BE2C (cell line): ENCODE results near the gene LRBA.
"Not testable (repeated sequence)": the region's sequence is repeated elsewhere in the genome, so short reads cannot be mapped to it uniquely, and the experiment has no call there.

Experiments
- DNase-seq: peaks from one replicate; pipeline ENCODE4 v3.0.0-alpha.2; 2020
- H3K27me3 ChIP-seq: fragments of 250-450 bp; sonication (Bioruptor Pico); 2 replicates; pipeline ENCODE4 v1.5.1; 2020; ENCODE audit warnings: mild to moderate bottlenecking
- H3K36me3 ChIP-seq: fragments of 250-450 bp; sonication (Bioruptor Pico); 2 replicates; pipeline ENCODE4 v1.5.1; 2020; ENCODE audit warnings: mild to moderate bottlenecking
- H3K4me1 ChIP-seq: fragments of 250-450 bp; sonication (Bioruptor Pico); 2 replicates; pipeline ENCODE4 v1.5.1; 2020
- H3K4me3 ChIP-seq: 2 replicates; pipeline ENCODE4 v1.5.1; 2011; ENCODE audit warnings: low read depth, low read length
- H3K9me3 ChIP-seq: fragments of 250-450 bp; sonication (Bioruptor Pico); 2 replicates; pipeline ENCODE4 v1.5.1; 2020
- CTCF ChIP-seq: IDR thresholded peaks from 2 replicates; pipeline ENCODE4 v1.5.1; 2012; ENCODE audit warnings: mild to moderate bottlenecking, low read depth, low read length

The LRBA gene

GRCh38 chr4:150938417-150938816 lies 76.7 kb downstream of the LRBA start:
- TF ChIP-seq CTCF: no peak
- no peak for DNase-seq
- no peak overlapping the region for H3K4me3 ChIP-seq
- no peaks in the 10 kb centered on the region for H3K36me3 ChIP-seq
- no peaks in the 10 kb centered on the region for H3K27me3 ChIP-seq
- H3K9me3 ChIP-seq: no peaks in the 10 kb centered on the region
- H3K4me1 ChIP-seq: no peaks in the 10 kb centered on the region; the same call in 1 of the 2 replicates

- no peak for DNase-seq
- no peak for TF ChIP-seq CTCF
Measured at GRCh38 chr4:150934022-150934421, 81.1 kb downstream of the LRBA start.

GRCh38 chr4:150931796-150932195 lies 83.3 kb downstream of the LRBA start:
- TF ChIP-seq CTCF: no peak
- Histone ChIP-seq H3K4me1 (no peaks in the 10 kb centered on the region; the same call in 1 of the 2 replicates), H3K9me3 (no peaks in the 10 kb centered on the region), H3K4me3 (no peak overlapping the region), H3K27me3 (no peaks in the 10 kb centered on the region), H3K36me3 (no peaks in the 10 kb centered on the region)
- DNase-seq: no peak

More at GRCh38 chr4:150934022-150934421, 81.1 kb downstream of the LRBA start:
- Histone ChIP-seq H3K36me3 (no peaks in the 10 kb centered on the region), H3K9me3 (no peaks in the 10 kb centered on the region), H3K4me3 (no peak overlapping the region), H3K27me3 (no peaks in the 10 kb centered on the region), H3K4me1 (no peaks in the 10 kb centered on the region; the same call in 1 of the 2 replicates)

- no peak for TF ChIP-seq CTCF
- no peaks in the 10 kb centered on the region for H3K36me3 ChIP-seq
Measured at GRCh38 chr4:150931005-150931404, 84.1 kb downstream of the LRBA start.

GRCh38 chr4:150923945-150924344 lies 91.1 kb downstream of the LRBA start:
- no peaks in the 10 kb centered on the region for H3K36me3 ChIP-seq
- TF ChIP-seq CTCF: no peak
- H3K4me3 ChIP-seq: no peak overlapping the region
- no peaks in the 10 kb centered on the region for H3K27me3 ChIP-seq
- no peak for DNase-seq
- no peaks in the 10 kb centered on the region for H3K4me1 ChIP-seq
- no peaks in the 10 kb centered on the region for H3K9me3 ChIP-seq

More at GRCh38 chr4:150931005-150931404, 84.1 kb downstream of the LRBA start:
- DNase-seq: no peak
- Histone ChIP-seq H3K9me3 (no peaks in the 10 kb centered on the region), H3K27me3 (no peaks in the 10 kb centered on the region), H3K4me1 (no peaks in the 10 kb centered on the region), H3K4me3 (no peak overlapping the region)

- H3K27me3 ChIP-seq, DNase-seq, H3K36me3 ChIP-seq, H3K9me3 ChIP-seq, H3K4me1 ChIP-seq, H3K4me3 ChIP-seq: not testable (repeated sequence)
Measured at GRCh38 chr4:150921486-150921885, 93.6 kb downstream of the LRBA start.

GRCh38 chr4:150918562-150918961 lies 96.5 kb downstream of the LRBA start:
- not testable (repeated sequence) for H3K36me3 ChIP-seq, H3K27me3 ChIP-seq, H3K9me3 ChIP-seq, H3K4me1 ChIP-seq, DNase-seq, H3K4me3 ChIP-seq
